HG02798 (cell line): ENCODE measurements around the gene MEX3A.

Experiments used
- ATAC-seq: cut with Tn5 transposase; IDR thresholded peaks from one replicate; pipeline ENCODE4 v1.9.1; 2021; ENCODE audit warnings: mild to moderate bottlenecking; ENCODE audit not compliant: unreplicated experiment, poor library complexity

The MEX3A gene

GRCh38 chr1:156104065-156104810, 22.0 kb upstream of the MEX3A start:
- ATAC-seq = no peak

- ATAC-seq = no peak
Observed at GRCh38 chr1:156103521-156103947, 21.3 kb upstream of the MEX3A start.

DNA sequence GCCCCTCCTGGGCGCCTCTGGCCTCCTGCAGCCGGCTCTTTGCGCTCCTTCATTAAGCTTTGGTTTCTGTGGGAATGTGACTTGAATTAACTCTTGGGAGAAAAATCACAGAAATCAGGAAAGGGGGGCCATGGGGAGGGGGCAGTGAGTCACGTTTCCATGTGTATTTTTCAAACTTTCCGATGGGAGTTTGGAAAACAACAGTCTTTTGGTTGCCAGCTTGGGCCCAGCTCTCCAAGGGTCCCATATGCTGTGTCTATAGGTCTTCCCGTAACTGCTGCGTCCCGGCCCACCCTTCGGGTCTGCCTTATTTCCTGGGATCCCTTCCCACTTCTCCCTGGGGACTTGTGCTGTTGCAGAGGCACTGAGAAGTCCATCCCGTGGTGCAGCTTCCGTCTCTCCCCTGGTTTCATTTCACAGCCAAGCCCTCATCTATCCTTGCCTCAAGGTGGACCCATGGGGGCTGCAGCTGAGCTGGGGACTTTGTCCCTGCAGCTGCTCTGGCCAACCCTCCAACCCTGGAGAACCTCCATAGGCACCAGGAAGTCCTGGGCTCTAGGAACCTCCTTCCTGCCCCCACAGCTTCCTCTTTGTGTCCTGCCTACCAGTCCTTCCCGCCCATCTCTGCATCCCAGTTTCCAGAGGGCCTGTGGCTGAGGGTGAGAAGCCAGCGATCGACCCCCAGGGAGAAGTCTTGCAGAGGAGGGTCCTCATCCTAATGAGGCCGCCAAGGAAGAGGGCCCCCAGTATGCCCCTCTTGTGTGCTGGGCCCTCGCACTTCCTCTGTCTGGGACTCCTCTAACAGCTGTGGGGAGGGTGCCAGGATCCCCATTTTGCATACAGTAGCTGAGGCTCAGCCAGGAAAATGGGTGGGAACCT, 20.6 kb upstream of the MEX3A start:
- no peak for ATAC-seq

- no peak for ATAC-seq
Observed at GRCh38 chr1:156101880-156102279, 19.6 kb upstream of the MEX3A start.

- ATAC-seq = no peak
Observed at GRCh38 chr1:156100205-156100995, 18.1 kb upstream of the MEX3A start.

- no peak for ATAC-seq
Observed at GRCh38 chr1:156099282-156099681, 17.0 kb upstream of the MEX3A start.

DNA sequence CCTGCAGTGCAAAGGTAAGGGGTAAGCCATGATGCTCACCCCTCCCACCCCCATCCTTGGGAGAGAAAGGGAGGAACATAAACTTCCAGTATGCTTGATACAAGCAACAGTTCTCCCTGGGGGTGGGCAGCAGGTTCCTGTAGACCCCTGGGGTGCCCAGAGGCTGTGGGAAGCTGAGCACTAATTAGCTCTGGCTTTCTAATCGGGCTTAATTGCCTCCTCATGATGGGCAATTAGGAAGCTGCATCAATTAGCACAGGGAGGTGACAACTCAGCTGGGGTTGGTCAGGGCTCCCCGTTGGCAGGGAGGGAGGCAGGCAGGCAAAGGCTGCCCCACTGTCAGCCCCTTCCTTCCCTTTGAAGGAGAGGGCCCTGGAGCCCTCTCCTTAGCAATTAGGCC, 16.5 kb upstream of the MEX3A start:
- ATAC-seq = no peak

GRCh38 chr1:156097499-156098178, 15.4 kb upstream of the MEX3A start:
- peak; percentile 24 for ATAC-seq

DNA sequence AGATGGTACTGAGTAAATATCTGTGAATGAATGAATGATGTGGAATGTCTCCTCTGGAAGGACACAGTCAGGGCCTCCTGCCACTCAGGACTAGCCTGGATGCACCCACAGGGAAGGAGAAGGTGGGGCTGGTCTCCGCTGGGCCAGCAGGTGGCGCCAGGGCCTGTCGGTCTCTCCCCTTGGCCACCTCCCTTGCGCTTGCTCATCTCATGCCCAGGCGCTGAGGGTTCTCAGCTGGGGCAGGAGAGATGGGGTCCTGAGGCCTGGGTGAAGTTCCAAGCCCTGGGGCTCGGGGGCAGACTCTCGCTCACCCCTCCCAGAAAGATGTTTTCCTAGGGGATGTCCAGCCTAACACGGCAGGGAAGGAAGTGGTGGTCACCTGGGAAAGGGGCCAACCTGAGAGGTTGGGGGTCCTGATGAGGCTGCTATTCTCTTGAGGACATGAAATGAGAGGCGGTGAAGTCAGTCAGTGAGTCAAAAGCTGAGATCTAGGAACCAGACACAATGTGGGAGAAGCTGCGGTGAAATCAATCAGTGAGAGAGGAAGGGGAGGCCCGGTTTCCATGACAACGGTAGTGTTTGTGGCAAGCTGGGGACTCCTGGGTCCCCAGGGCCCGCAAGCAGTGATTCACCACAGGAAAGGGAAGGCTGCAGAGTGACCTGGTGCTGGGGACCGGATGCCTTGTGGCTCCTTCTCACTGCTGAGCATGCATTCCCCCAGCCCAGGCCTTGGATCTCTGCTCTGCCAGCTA, 14.6 kb upstream of the MEX3A start:
- ATAC-seq = peak; percentile 74

GRCh38 chr1:156095906-156096508, 13.7 kb upstream of the MEX3A start:
- no peak for ATAC-seq

DNA sequence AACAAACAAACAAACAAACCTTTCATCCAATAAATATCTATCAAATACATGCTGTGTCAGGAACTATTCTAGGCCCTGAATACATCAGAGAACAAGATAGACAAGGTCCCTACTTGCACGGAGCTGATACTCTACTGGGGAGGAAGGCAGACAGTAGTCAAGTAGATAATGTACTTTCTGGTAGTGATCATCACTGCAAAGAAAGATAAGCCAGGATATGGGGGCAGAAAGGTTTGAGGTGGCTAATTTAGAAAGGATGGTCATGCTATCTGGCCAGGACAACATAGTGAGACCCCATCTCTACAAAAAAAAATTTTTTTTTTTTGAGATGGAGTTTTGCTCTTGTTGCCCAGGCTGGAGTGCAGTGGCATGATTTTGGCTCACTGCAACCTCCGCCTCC, 9.3 kb upstream of the MEX3A start:
- ATAC-seq = no peak

GRCh38 chr1:156090840-156091188, 8.5 kb upstream of the MEX3A start:
- ATAC-seq = peak; percentile 75

DNA sequence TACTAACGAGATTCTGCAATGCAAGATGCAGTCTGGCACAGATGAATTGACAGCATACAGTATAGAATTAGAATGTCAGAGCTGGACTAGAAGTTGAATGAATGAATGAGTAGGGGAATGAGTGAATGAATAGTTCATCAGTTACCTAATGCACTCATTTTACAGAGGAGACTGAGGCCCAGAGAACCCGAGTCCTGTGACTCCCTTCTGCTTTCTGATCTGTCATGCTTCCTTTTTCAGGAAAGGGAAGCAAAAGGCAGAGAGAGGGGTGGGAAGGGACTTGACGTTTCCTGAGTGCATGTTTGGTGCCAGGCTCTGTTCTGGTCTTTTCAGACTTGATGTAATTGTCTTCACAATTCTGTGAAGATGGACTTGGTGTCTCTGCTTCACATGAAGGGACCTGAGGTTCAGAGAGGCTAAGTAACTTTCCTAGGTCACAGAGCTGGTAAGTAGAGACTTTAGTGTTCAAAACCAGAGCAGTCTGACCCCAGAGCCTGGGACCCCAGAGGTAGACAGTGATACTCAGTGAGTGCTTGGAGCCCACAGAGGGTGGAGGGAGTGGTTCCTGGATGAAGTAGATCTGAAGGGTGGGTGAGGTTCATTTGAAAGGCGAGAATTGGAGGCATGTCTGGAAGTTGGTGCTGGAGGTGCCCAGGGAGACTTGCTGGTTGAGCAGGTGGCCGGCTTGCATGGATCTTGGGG, 8.0 kb upstream of the MEX3A start:
- no peak for ATAC-seq

GRCh38 chr1:156089704-156090103, 7.4 kb upstream of the MEX3A start:
- no peak for ATAC-seq

- ATAC-seq = no peak
Observed at GRCh38 chr1:156086256-156086662, 4.0 kb upstream of the MEX3A start.

GRCh38 chr1:156083800-156084790, 1.8 kb upstream of the MEX3A start:
- no peak for ATAC-seq

- ATAC-seq = no peak
Observed at GRCh38 chr1:156081917-156082308, 352 bp downstream of the MEX3A start.
